HepG2 (cell line): ENCODE measurements around the gene MMP12. TPM values are rescaled to one million over a fixed set of nuclear protein-coding genes. Genes with fewer than 3 reads are reported as not detected.

Experiments
- HNRNPLL ChIP-seq: fragments of 200-400 bp; formaldehyde crosslinking; IDR thresholded peaks from 2 replicates; pipeline ENCODE4 v1.6.1; 2017; ENCODE audit warnings: mild to moderate bottlenecking, low read depth, low read length; ENCODE audit not compliant: poor library complexity, severe bottlenecking
- KDM3A ChIP-seq: IDR thresholded peaks from 2 replicates; pipeline ENCODE4 v1.6.1; 2018; ENCODE audit warnings: low read depth, missing compliant biosample characterization
- MTA1 ChIP-seq: sonication (generic); formaldehyde crosslinking; IDR thresholded peaks from 2 replicates; pipeline ENCODE4 v1.4.0; 2020; ENCODE audit warnings: missing genetic modification reagents, mild to moderate bottlenecking, borderline replicate concordance
- NCOA1 ChIP-seq: sonication (generic); formaldehyde crosslinking; IDR thresholded peaks from 2 replicates; pipeline ENCODE4 v1.9.0; 2021; ENCODE audit warnings: missing genetic modification reagents
- NFYB ChIP-seq: sonication (generic); formaldehyde crosslinking; IDR thresholded peaks from 2 replicates; pipeline ENCODE4 v1.4.0; 2020; ENCODE audit warnings: missing genetic modification reagents
- PHF21A ChIP-seq: sonication (generic); formaldehyde crosslinking; IDR thresholded peaks from 2 replicates; pipeline ENCODE4 v1.5.0; 2020; ENCODE audit warnings: mild to moderate bottlenecking, missing genetic modification reagents
- SETDB1 ChIP-seq: sonication (generic); formaldehyde crosslinking; IDR thresholded peaks from 2 replicates; pipeline ENCODE4 v1.5.1; 2020; ENCODE audit warnings: missing genetic modification reagents, mild to moderate bottlenecking, borderline replicate concordance
- SPEN ChIP-seq: sonication (generic); formaldehyde crosslinking; IDR thresholded peaks from 2 replicates; pipeline ENCODE4 v1.5.1; 2020; ENCODE audit warnings: low read depth, mild to moderate bottlenecking, missing genetic modification reagents
- STAG1 ChIP-seq: sonication (generic); formaldehyde crosslinking; IDR thresholded peaks from 2 replicates; pipeline ENCODE4 v1.4.0; 2020; ENCODE audit warnings: missing genetic modification reagents
- ZNF460 ChIP-seq: sonication (generic); formaldehyde crosslinking; IDR thresholded peaks from 2 replicates; pipeline ENCODE4 v1.5.1; 2020; ENCODE audit warnings: missing genetic modification reagents, mild to moderate bottlenecking, borderline replicate concordance
- ZNF652 ChIP-seq: IDR thresholded peaks from 2 replicates; pipeline ENCODE4 v1.6.1; 2016; ENCODE audit warnings: low read depth, borderline replicate concordance
- ZNF839 ChIP-seq: sonication (generic); formaldehyde crosslinking; IDR thresholded peaks from 2 replicates; pipeline ENCODE4 v1.4.0; 2020; ENCODE audit warnings: missing genetic modification reagents, mild to moderate bottlenecking, borderline replicate concordance
- polyA plus RNA-seq, 8 experiments: library from polyadenylated mRNA; depleted of rRNA in 3 of 8; stranded (reverse) in 7 of 8; unstranded in 1 of 8; fragments of >200 nt; fragmentation: Illumina TruSeq in 4 of 8; extraction: Trizol in 4 of 8; gene quantifications; 2 replicates each; pipeline versions ENCODE4 v1.2.1 to v1.2.3, GENCODE V29; 2011 to 2016; ENCODE audit warnings: low read depth in 4 of 8, missing spikeins in 1 of 8, mixed read lengths in 1 of 8; ENCODE audit not compliant: insufficient read depth in 1 of 8
- total RNA-seq, 5 experiments: library from RNA; depleted of rRNA; stranded (reverse); fragments of >200 nt; fragmentation: Illumina TruSeq; extraction: Trizol; gene quantifications; 2 replicates each; pipeline ENCODE4 v1.2.3, GENCODE V29; 2016; ENCODE audit warnings: low read depth in 1 of 5
- TF ChIP-seq, protein P1 (sequence below), 2 experiments: sonication (generic) in 1 of 2; formaldehyde crosslinking in 1 of 2; IDR thresholded peaks; 2 replicates each; pipeline versions ENCODE4 v1.4.0 to v1.6.1; 2018 to 2020; ENCODE audit warnings: missing genetic modification reagents in 2 of 2, borderline replicate concordance in 1 of 2, low read depth in 1 of 2, mild to moderate bottlenecking in 1 of 2, missing biosample characterization in 1 of 2
- TF ChIP-seq, protein P2 (sequence below): IDR thresholded peaks from 2 replicates; pipeline ENCODE4 v1.6.1; 2016; ENCODE audit warnings: low read depth, control low read depth
- TF ChIP-seq, protein P3 (sequence below): sonication (generic); formaldehyde crosslinking; IDR thresholded peaks from 2 replicates; pipeline ENCODE4 v1.5.1; 2020; ENCODE audit warnings: mild to moderate bottlenecking, missing genetic modification reagents, moderate library complexity
- TF ChIP-seq, protein P4 (sequence below): sonication (generic); formaldehyde crosslinking; IDR thresholded peaks from 2 replicates; pipeline ENCODE4 v1.8.0; 2023; ENCODE audit warnings: mild to moderate bottlenecking, missing genetic modification reagents
- TF ChIP-seq, protein P5 (sequence below): sonication (generic); formaldehyde crosslinking; IDR thresholded peaks from 2 replicates; pipeline ENCODE4 v1.5.0; 2020; ENCODE audit warnings: missing genetic modification reagents, mild to moderate bottlenecking, borderline replicate concordance

MMP12 gene
- total and polyA plus RNA-seq, 2 of the 13 experiments (the other 11 are each of a cell fraction or from before 2014, with no cell fraction given), result not detected

DNA sequence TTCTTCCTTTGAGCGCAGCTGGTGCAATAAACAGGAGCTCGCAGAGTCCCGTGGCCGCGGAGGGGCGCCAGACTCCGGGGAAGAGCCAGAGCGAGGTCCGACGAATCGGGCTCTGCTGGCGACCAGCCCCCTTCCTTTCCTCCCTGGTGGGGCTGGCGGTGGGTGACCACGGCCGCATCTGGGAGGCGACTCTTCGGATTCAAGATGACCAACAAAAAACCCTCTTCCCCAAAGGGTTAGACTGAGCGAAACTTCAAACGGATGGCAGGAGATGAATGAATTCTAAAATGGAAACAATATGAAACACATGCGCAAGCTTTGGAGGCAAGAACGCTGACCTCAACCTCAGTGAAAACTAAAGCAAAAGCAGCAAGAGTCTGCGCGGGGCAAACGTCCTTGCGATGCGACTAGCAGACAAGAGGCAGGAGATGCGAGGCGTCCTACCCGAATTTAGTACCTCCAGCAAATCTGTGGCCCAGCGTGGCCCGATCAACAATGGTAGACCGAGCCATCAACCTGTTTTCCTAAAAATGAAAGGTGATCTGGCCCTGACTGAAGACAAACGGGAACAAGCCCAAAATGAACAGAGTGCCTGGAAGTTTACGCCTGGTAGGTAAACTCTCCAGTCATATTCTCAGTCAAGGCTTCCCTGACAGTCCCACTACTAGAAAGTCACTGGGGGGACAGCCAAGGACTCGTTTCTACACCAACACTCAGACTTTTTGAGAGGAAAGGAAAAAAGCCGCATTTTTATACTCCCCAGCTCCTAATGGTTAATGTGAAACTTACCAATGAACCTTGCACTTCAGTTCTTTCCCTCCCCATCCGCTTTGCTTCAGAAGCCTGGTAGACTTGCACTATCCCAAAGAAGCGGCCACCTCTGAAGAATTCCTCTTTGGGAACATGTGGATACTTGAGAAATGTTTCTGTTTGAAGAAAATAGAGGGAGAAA lies 43.0 kb downstream of the MMP12 start (continued):
- TF ChIP-seq KDM3A (no peak), PHF21A (CRISPR knock-in tag) (no peak), ZNF460 (CRISPR knock-in tag) (no peak), NFYB (no peak), SETDB1 (CRISPR knock-in tag) (0 out of 2 replicates have a peak, but pooled peaks have one; percentile 18), MTA1 (CRISPR knock-in tag) (no peak), HNRNPLL (peak; percentile 52), NCOA1 (no peak), STAG1 (peak; percentile 61), SPEN (no peak), ZNF652 (CRISPR knock-in tag) (peak; percentile 24; the same call in 1 of the 2 replicates), ZNF839 (no peak)
- TF ChIP-seq, protein P1, sequence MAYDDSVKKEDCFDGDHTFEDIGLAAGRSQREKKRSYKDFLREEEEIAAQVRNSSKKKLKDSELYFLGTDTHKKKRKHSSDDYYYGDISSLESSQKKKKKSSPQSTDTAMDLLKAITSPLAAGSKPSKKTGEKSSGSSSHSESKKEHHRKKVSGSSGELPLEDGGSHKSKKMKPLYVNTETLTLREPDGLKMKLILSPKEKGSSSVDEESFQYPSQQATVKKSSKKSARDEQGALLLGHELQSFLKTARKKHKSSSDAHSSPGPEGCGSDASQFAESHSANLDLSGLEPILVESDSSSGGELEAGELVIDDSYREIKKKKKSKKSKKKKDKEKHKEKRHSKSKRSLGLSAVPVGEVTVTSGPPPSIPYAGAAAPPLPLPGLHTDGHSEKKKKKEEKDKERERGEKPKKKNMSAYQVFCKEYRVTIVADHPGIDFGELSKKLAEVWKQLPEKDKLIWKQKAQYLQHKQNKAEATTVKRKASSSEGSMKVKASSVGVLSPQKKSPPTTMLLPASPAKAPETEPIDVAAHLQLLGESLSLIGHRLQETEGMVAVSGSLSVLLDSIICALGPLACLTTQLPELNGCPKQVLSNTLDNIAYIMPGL (CRISPR knock-in tag; IDR thresholded peaks at IDR 0.05; ENCODE audit: borderline replicate concordance in 1 of 2, low read depth in 1 of 2), result 0 out of 4 replicates have a peak, but pooled peaks of 1 of the 2 experiments have one; percentile 22
- TF ChIP-seq, protein P2, sequence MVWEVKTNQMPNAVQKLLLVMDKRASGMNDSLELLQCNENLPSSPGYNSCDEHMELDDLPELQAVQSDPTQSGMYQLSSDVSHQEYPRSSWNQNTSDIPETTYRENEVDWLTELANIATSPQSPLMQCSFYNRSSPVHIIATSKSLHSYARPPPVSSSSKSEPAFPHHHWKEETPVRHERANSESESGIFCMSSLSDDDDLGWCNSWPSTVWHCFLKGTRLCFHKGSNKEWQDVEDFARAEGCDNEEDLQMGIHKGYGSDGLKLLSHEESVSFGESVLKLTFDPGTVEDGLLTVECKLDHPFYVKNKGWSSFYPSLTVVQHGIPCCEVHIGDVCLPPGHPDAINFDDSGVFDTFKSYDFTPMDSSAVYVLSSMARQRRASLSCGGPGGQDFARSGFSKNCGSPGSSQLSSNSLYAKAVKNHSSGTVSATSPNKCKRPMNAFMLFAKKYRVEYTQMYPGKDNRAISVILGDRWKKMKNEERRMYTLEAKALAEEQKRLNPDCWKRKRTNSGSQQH (CRISPR knock-in tag), result no peak
- TF ChIP-seq, protein P3, sequence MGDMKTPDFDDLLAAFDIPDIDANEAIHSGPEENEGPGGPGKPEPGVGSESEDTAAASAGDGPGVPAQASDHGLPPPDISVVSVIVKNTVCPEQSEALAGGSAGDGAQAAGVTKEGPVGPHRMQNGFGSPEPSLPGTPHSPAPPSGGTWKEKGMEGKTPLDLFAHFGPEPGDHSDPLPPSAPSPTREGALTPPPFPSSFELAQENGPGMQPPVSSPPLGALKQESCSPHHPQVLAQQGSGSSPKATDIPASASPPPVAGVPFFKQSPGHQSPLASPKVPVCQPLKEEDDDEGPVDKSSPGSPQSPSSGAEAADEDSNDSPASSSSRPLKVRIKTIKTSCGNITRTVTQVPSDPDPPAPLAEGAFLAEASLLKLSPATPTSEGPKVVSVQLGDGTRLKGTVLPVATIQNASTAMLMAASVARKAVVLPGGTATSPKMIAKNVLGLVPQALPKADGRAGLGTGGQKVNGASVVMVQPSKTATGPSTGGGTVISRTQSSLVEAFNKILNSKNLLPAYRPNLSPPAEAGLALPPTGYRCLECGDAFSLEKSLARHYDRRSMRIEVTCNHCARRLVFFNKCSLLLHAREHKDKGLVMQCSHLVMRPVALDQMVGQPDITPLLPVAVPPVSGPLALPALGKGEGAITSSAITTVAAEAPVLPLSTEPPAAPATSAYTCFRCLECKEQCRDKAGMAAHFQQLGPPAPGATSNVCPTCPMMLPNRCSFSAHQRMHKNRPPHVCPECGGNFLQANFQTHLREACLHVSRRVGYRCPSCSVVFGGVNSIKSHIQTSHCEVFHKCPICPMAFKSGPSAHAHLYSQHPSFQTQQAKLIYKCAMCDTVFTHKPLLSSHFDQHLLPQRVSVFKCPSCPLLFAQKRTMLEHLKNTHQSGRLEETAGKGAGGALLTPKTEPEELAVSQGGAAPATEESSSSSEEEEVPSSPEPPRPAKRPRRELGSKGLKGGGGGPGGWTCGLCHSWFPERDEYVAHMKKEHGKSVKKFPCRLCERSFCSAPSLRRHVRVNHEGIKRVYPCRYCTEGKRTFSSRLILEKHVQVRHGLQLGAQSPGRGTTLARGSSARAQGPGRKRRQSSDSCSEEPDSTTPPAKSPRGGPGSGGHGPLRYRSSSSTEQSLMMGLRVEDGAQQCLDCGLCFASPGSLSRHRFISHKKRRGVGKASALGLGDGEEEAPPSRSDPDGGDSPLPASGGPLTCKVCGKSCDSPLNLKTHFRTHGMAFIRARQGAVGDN (CRISPR knock-in tag), result peak; percentile 49
- TF ChIP-seq, protein P4, sequence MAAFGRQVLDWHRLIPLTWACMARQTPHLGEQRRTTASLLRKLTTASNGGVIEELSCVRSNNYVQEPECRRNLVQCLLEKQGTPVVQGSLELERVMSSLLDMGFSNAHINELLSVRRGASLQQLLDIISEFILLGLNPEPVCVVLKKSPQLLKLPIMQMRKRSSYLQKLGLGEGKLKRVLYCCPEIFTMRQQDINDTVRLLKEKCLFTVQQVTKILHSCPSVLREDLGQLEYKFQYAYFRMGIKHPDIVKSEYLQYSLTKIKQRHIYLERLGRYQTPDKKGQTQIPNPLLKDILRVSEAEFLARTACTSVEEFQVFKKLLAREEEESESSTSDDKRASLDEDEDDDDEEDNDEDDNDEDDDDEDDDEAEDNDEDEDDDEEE (CRISPR knock-in tag), result no peak
- TF ChIP-seq, protein P5, sequence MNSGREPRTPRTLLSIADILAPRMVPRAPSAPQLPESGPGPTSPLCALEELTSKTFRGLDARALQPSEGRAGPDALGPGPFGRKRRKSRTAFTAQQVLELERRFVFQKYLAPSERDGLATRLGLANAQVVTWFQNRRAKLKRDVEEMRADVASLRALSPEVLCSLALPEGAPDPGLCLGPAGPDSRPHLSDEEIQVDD, result no peak
